A673 (cell line): ENCODE data around the gene COA6.
"Not testable (repeated sequence)": the region's sequence is repeated elsewhere in the genome, so short reads cannot be mapped to it uniquely, and the experiment has no call there.

ENCODE experiments used
- EZH2 ChIP-seq: fragments of 200-600 bp; sonication (generic); IDR thresholded peaks from 2 replicates; pipeline ENCODE4 v1.6.1; 2017; ENCODE audit warnings: borderline replicate concordance, low read depth, mild to moderate bottlenecking, mixed read lengths, antibody characterized with exemption, low read length; ENCODE audit not compliant: poor library complexity, severe bottlenecking
- TF ChIP-seq, protein P1 (sequence below): fragments of 300-800, 200-600 bp; sonication (generic); conservative IDR thresholded peaks from 2 replicates; pipeline ENCODE4 v1.5.1; 2017; ENCODE audit warnings: low read depth, mild to moderate bottlenecking, antibody characterized with exemption, low read length, moderate library complexity, mixed read lengths

DNA sequence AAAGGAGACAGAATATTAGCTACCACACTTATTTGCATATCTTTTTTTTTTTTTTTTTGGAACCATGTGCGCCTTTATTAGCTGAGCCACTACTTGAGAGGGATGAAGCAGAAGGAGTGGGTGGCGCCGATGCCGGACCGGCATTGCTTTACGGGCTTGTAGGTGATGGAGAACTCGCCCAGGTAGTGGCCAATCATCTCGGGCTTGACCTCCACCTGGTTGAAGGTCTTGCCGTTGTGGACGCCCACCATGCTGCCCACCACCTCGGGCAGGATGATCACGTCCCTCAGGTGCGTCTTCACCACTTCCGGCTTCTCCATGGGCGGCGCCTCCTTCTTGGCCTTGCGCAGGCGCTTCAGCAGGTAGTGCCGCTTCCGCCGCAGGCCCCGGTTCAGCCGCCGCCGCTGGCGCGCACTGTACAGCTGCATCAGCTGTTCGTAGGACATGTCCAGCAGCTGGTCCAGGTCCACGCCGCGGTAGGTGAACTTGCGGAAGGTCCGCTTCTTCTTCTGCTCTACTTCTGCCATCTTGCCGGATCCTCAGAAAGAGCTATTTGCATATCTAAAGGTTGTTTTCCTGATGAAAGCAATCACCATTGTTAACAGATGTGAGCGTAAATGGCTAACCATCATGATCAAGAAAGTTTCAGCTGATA is 16.5 kb upstream of the COA6 start:
- not testable (repeated sequence) for TF ChIP-seq EZH2
- TF ChIP-seq, protein P1, sequence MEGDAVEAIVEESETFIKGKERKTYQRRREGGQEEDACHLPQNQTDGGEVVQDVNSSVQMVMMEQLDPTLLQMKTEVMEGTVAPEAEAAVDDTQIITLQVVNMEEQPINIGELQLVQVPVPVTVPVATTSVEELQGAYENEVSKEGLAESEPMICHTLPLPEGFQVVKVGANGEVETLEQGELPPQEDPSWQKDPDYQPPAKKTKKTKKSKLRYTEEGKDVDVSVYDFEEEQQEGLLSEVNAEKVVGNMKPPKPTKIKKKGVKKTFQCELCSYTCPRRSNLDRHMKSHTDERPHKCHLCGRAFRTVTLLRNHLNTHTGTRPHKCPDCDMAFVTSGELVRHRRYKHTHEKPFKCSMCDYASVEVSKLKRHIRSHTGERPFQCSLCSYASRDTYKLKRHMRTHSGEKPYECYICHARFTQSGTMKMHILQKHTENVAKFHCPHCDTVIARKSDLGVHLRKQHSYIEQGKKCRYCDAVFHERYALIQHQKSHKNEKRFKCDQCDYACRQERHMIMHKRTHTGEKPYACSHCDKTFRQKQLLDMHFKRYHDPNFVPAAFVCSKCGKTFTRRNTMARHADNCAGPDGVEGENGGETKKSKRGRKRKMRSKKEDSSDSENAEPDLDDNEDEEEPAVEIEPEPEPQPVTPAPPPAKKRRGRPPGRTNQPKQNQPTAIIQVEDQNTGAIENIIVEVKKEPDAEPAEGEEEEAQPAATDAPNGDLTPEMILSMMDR, result not testable (repeated sequence)
